ENCODE results near the gene MRI1. TPM values are rescaled to one million over a fixed set of nuclear protein-coding genes. Genes with fewer than 3 reads are reported as not detected.
"Not testable (repeated sequence)": the region's sequence is repeated elsewhere in the genome, so short reads cannot be mapped to it uniquely, and the experiment has no call there.

Gene MRI1
- total RNA-seq, 3 donors from 2014 or later, result 45.9 to 72.4 (median 71.4) TPM

- H3K4me3 ChIP-seq, result peak overlapping the region; percentile 74 to 85 (median 74)
- DNase-seq (ENCODE audit: low spot score in 2 of 2), result no peak
- intact Hi-C loops (cut with DNase I; ENCODE audit: low total_unique reads), result no loop called here
- H3K4me1 ChIP-seq, result peaks cover 0 to 10% of the 10 kb centered on the region in 2 donors
- H3K27ac ChIP-seq, result peak overlapping the region; percentile 93 to 96
- no peaks in the 10 kb centered on the region for H3K9me3 ChIP-seq
- H3K36me3 ChIP-seq, result no peaks in the 10 kb centered on the region
- H3K27me3 ChIP-seq, result no peaks in the 10 kb centered on the region
- TF ChIP-seq POLR2A (IDR thresholded peaks at IDR 0.05), result no peak
- no peak for TF ChIP-seq POLR2AphosphoS5 (IDR thresholded peaks at IDR 0.05)
- no peak for TF ChIP-seq CTCF (IDR thresholded peaks at IDR 0.05)
Observed at GRCh38 chr19:13747098-13747453, 17.2 kb upstream of the MRI1 start.

DNA sequence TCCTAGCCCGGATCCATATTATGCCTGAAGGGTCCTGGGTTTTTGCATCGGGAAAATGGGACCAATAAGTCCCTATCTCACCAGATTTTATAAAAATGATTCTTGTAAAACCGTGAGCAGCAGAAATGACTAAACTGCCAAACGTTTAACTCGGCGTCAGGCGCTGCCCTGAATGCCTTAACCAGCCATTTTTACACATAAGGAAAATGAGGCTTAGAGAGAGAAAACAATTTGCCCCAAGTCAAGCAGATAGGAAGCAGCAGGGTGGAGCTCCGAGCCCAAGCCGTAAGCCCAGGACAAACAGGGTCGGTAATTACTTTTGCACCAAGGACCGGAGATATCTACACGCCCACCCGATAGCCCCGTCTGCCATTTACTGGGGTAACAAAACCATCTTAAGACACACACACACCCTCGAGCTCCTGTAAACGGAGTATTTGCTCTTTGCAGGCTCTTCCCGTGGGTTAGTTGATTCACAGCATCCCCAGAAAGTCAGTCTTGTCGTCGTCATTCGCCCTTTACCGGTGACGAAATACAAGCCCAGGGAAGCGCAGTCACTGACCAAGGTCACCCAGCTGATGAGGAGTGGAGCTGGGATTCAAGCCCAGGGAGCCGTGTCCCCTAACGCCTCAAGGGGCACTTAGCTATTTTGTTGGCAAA lies 16.0 kb upstream of the MRI1 start:
- Histone ChIP-seq H3K27ac (peak overlapping the region; percentile 93 to 96), H3K9me3 (no peaks in the 10 kb centered on the region), H3K4me3 (peak overlapping the region; percentile 74 to 85 (median 74)), H3K36me3 (no peaks in the 10 kb centered on the region), H3K27me3 (no peaks in the 10 kb centered on the region), H3K4me1 (peaks cover 0 to 10% of the 10 kb centered on the region in 2 donors)
- no peak for DNase-seq (ENCODE audit: low spot score in 2 of 2)
- no peak for TF ChIP-seq POLR2A (IDR thresholded peaks at IDR 0.05)
- TF ChIP-seq CTCF (IDR thresholded peaks at IDR 0.05), result no peak
- TF ChIP-seq POLR2AphosphoS5 (IDR thresholded peaks at IDR 0.05), result no peak
- intact Hi-C loops (cut with DNase I; ENCODE audit: low total_unique reads), result no loop called here

DNA sequence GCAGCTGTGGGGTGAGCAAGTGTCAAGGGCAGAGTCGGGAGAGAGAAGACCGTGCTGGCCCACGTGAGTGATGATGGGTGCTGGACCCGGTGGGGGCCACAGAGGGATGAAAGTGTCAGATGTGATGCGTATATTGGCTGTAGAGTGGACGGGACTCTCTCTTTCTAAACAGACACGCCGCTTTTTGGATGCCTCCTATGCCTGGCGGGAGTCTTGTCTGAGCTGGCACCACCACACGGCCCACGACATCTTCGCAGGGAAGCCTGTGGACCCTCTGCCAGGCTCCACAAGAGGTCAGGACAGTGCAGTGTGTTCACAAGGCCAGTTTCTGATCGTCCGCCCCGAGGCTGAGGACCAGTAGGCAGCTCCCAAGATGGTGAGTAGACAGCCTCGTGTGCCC lies 12.9 kb upstream of the MRI1 start:
- Histone ChIP-seq H3K4me1 (peaks cover 0 to 10% of the 10 kb centered on the region in 2 donors), H3K27me3 (no peaks in the 10 kb centered on the region), H3K27ac (no peak overlapping the region), H3K4me3 (no peak overlapping the region), H3K36me3 (no peaks in the 10 kb centered on the region), H3K9me3 (no peaks in the 10 kb centered on the region)
- no peak for DNase-seq (ENCODE audit: low spot score in 2 of 2)
- TF ChIP-seq CTCF (IDR thresholded peaks at IDR 0.05) (no peak), POLR2AphosphoS5 (IDR thresholded peaks at IDR 0.05) (no peak), POLR2A (IDR thresholded peaks at IDR 0.05) (no peak)
- intact Hi-C loops (cut with DNase I; ENCODE audit: low total_unique reads), result no loop called here

GRCh38 chr19:13753622-13754021 lies 10.7 kb upstream of the MRI1 start:
- H3K4me1 ChIP-seq; H3K27me3 ChIP-seq; H3K27ac ChIP-seq; H3K36me3 ChIP-seq; DNase-seq (ENCODE audit: low spot score in 2 of 2); intact Hi-C loops (cut with DNase I; ENCODE audit: low total_unique reads); H3K4me3 ChIP-seq; H3K9me3 ChIP-seq: not testable (repeated sequence)

- intact Hi-C loops (cut with DNase I; ENCODE audit: low total_unique reads), result no loop called here
- Histone ChIP-seq H3K4me1 (no peaks in the 10 kb centered on the region), H3K36me3 (peaks cover 8% of the 10 kb centered on the region)
Observed at GRCh38 chr19:13756210-13756609, 8.1 kb upstream of the MRI1 start.

More at GRCh38 chr19:13756210-13756609, 8.1 kb upstream of the MRI1 start:
- TF ChIP-seq POLR2A (IDR thresholded peaks at IDR 0.05) (no peak), POLR2AphosphoS5 (IDR thresholded peaks at IDR 0.05) (no peak), CTCF (IDR thresholded peaks at IDR 0.05) (no peak)
- Histone ChIP-seq H3K4me3 (no peak overlapping the region), H3K27ac (no peak overlapping the region), H3K27me3 (no peaks in the 10 kb centered on the region), H3K9me3 (no peaks in the 10 kb centered on the region)
- DNase-seq (ENCODE audit: low spot score in 2 of 2), result no peak

Data from breast epithelium (tissue), 4 donors.